HEK293 (cell line): ENCODE results near the gene LCTL.

Source experiments
- CTCF ChIA-PET: fragments of 350-600 bp; formaldehyde crosslinking; extraction: SDS; loops from one replicate; lab custom pipeline; 2021; ENCODE audit warnings: antibody characterized with exemption; lab: Yijun Ruan, JAX
- POLR2A ChIA-PET: fragments of 300-600 bp; formaldehyde crosslinking; extraction: SDS; loops from one replicate; lab custom pipeline; 2020; ENCODE audit warnings: antibody characterized with exemption, inconsistent platforms; lab: Yijun Ruan, JAX
- H3K27ac ChIP-seq: fragments of 200-500 bp; sonication (Bioruptor generic); 2 replicates; pipeline ENCODE4 v1.5.1; 2014; ENCODE audit warnings: low read depth, low read length, control low read depth, inconsistent platforms; ENCODE audit errors: extremely low read depth
- H3K36me3 ChIP-seq, 2 experiments: fragments of 200-500 bp in 1 of 2; sonication (Bioruptor generic) in 1 of 2; 1 replicate in 1 of 2; 2 replicates in 1 of 2; pipeline ENCODE4 v1.5.1; 2014 to 2017; ENCODE audit warnings: inconsistent platforms in 2 of 2, low read length in 2 of 2; ENCODE audit not compliant: control insufficient read depth in 2 of 2, insufficient read depth in 1 of 2
- H3K4me1 ChIP-seq: fragments of 200-500 bp; sonication (Bioruptor generic); 2 replicates; pipeline ENCODE4 v1.5.1; 2014; ENCODE audit warnings: mild to moderate bottlenecking, low read length, inconsistent platforms; ENCODE audit not compliant: control insufficient read depth, insufficient read depth
- H3K4me3 ChIP-seq: 2 replicates; pipeline ENCODE4 v1.5.1; 2011; ENCODE audit warnings: low read depth, mild to moderate bottlenecking, control low read depth, low read length, moderate library complexity
- H3K9me3 ChIP-seq: fragments of 200-500 bp; sonication (Bioruptor generic); 2 replicates; pipeline ENCODE4 v1.5.1; 2014; ENCODE audit warnings: low read depth, low read length, inconsistent platforms; ENCODE audit not compliant: control insufficient read depth, insufficient read depth
- GLI4 ChIP-seq: fragments of 450-650 bp; formaldehyde crosslinking; IDR thresholded peaks from 2 replicates; pipeline ENCODE4 v1.5.1; 2016; ENCODE audit warnings: missing biosample characterization, missing genetic modification characterization
- GLIS2 ChIP-seq: fragments of 450-650 bp; formaldehyde crosslinking; IDR thresholded peaks from 2 replicates; pipeline ENCODE4 v1.5.1; 2016; ENCODE audit warnings: missing biosample characterization, missing genetic modification characterization
- INSM2 ChIP-seq: fragments of 450-650 bp; formaldehyde crosslinking; IDR thresholded peaks from 2 replicates; pipeline ENCODE4 v1.5.1; 2016; ENCODE audit warnings: missing biosample characterization, missing genetic modification characterization
- ZBTB17 ChIP-seq: fragments of 450-650 bp; formaldehyde crosslinking; IDR thresholded peaks from 2 replicates; pipeline ENCODE4 v1.5.1; 2016; ENCODE audit warnings: missing biosample characterization, missing genetic modification characterization
- ZNF112 ChIP-seq: fragments of 450-650 bp; formaldehyde crosslinking; IDR thresholded peaks from 2 replicates; pipeline ENCODE4 v1.5.0; 2017; ENCODE audit warnings: missing biosample characterization, missing genetic modification characterization
- ZNF132 ChIP-seq: fragments of 450-650 bp; formaldehyde crosslinking; IDR thresholded peaks from 2 replicates; pipeline ENCODE4 v1.5.1; 2017; ENCODE audit warnings: missing biosample characterization, missing genetic modification characterization, borderline replicate concordance
- ZNF146 ChIP-seq: fragments of 450-650 bp; formaldehyde crosslinking; IDR thresholded peaks from 2 replicates; pipeline ENCODE4 v1.5.1; 2016; ENCODE audit warnings: missing biosample characterization, missing genetic modification characterization
- ZNF184 ChIP-seq: fragments of 450-650 bp; IDR thresholded peaks from 2 replicates; pipeline ENCODE4 v1.5.1; 2018; ENCODE audit warnings: missing biosample characterization, mild to moderate bottlenecking, missing genetic modification characterization
- ZNF266 ChIP-seq: fragments of 450-650 bp; formaldehyde crosslinking; IDR thresholded peaks from 2 replicates; pipeline ENCODE4 v1.5.1; 2016; ENCODE audit warnings: missing biosample characterization, missing genetic modification characterization, low read depth
- ZNF274 ChIP-seq, 2 experiments: fragments of 200-500 bp in 1 of 2; fragments of 450-650 bp in 1 of 2; sonication (Bioruptor generic) in 1 of 2; formaldehyde crosslinking in 1 of 2; IDR thresholded peaks; 2 replicates each; pipeline versions ENCODE4 v1.5.1 to v1.6.1; 2014 to 2016; ENCODE audit warnings: borderline replicate concordance in 1 of 2, inconsistent platforms in 1 of 2, low read length in 1 of 2, missing biosample characterization in 1 of 2, missing genetic modification characterization in 1 of 2
- ZNF280C ChIP-seq: fragments of 450-650 bp; formaldehyde crosslinking; IDR thresholded peaks from 2 replicates; pipeline ENCODE4 v1.5.1; 2016; ENCODE audit warnings: missing biosample characterization, missing genetic modification characterization
- ZNF366 ChIP-seq: fragments of 450-650 bp; formaldehyde crosslinking; conservative IDR thresholded peaks from 2 replicates; pipeline ENCODE4 v1.5.1; 2016; ENCODE audit warnings: missing biosample characterization, missing genetic modification characterization
- ZNF37A ChIP-seq: fragments of 450-650 bp; IDR thresholded peaks from 2 replicates; pipeline ENCODE4 v1.5.1; 2018; ENCODE audit warnings: missing biosample characterization, missing genetic modification characterization
- ZNF558 ChIP-seq: fragments of 450-650 bp; formaldehyde crosslinking; IDR thresholded peaks from 2 replicates; pipeline ENCODE4 v1.5.1; 2016; ENCODE audit warnings: missing biosample characterization, missing genetic modification characterization
- ZNF571 ChIP-seq: fragments of 450-650 bp; formaldehyde crosslinking; IDR thresholded peaks from 2 replicates; pipeline ENCODE4 v1.5.0; 2017; ENCODE audit warnings: missing biosample characterization, missing genetic modification characterization
- ZNF596 ChIP-seq: fragments of 450-650 bp; IDR thresholded peaks from 2 replicates; pipeline ENCODE4 v1.5.0; 2018; ENCODE audit warnings: missing biosample characterization, mild to moderate bottlenecking, missing genetic modification characterization, moderate library complexity
- ZNF664 ChIP-seq: fragments of 450-650 bp; formaldehyde crosslinking; IDR thresholded peaks from 2 replicates; pipeline ENCODE4 v1.5.1; 2016; ENCODE audit warnings: missing biosample characterization, missing genetic modification characterization
- TF ChIP-seq, protein P1 (sequence below): fragments of 450-650 bp; formaldehyde crosslinking; IDR thresholded peaks from 2 replicates; pipeline ENCODE4; 2016; ENCODE audit warnings: missing biosample characterization, missing genetic modification characterization
- TF ChIP-seq, protein P2 (sequence below): fragments of 450-650 bp; formaldehyde crosslinking; optimal IDR thresholded peaks from 2 replicates; pipeline ENCODE3; 2016; ENCODE audit warnings: missing biosample characterization, mild to moderate bottlenecking, missing genetic modification characterization
- TF ChIP-seq, protein P3 (sequence below): fragments of 450-650 bp; formaldehyde crosslinking; conservative IDR thresholded peaks from 2 replicates; pipeline ENCODE4 v1.5.1; 2016; ENCODE audit warnings: low read depth, missing biosample characterization, missing genetic modification characterization

The LCTL gene

DNA sequence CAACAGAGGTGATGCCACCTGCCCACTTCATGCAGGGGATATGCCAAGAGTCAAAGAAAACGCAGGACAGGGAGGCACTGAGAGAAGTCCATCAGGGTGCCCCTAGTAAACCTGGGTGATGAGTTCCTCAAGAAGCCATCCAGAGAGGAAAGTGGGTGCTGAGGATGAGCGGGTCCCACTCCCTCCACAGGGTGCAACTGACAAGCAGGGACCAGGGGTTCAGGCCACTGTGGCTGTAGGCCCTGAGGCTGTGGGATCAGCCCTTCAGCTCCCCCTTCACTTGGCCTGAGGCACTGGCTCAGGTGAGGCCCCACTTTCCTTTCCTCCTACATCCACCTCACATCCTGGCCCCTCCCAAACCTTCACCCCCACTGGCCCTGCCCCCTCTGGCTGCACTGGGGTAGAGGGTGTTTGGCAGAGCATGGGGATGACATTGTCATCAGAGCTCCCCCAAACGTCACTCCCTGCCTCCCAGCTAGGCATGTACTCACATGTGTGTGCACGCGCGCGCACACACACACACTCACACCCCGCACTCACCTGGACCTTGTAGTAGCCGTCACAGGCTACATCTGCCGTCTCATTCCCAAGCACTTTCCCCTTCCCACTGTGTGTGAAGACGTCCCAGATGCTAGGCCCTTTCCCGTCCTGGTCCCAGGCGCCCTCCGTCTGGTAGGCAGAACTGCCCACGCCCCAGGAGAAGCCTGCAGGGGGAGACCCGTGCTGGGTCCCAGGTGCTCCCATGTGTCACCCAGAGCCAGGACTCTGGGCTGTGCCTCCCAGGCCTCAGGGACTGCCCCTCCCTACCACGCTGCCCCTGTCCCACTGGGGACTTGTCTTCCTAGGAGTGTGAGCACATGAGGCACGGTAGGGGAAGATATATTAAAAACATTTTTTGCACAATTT, 1.4 kb downstream of the LCTL start:
- H3K4me3 ChIP-seq, result no peak overlapping the region
- TF ChIP-seq GLIS2 (tag by site-specific recombination), result 0 out of 2 replicates have a peak, but pooled peaks have one; percentile 16
- TF ChIP-seq ZNF132 (tag by site-specific recombination), result no peak
- no peaks in the 10 kb centered on the region for H3K9me3 ChIP-seq
- ChIA-PET CTCF (interaction anchor here (0.6 to 2.3 kb wide), 6 partner anchors 10 to 287 kb away, joined by 3 to 6 read pairs (median 4); no protein-coding TSS in a partner anchor), POLR2A (no interaction called here)
- H3K36me3 ChIP-seq, result no peaks in the 10 kb centered on the region
- no peaks in the 10 kb centered on the region for H3K4me1 ChIP-seq
- no peak overlapping the region for H3K27ac ChIP-seq

GRCh38 chr15:66563566-66564110, 2.2 kb downstream of the LCTL start:
- Histone ChIP-seq H3K36me3 (no peaks in the 10 kb centered on the region), H3K27ac (no peak overlapping the region), H3K9me3 (no peaks in the 10 kb centered on the region), H3K4me1 (no peaks in the 10 kb centered on the region), H3K4me3 (no peak overlapping the region)
- POLR2A ChIA-PET, result no interaction called here
- TF ChIP-seq ZNF571 (no peak), ZNF664 (no peak), ZNF266 (tag by site-specific recombination) (no peak)
- TF ChIP-seq, protein P1, sequence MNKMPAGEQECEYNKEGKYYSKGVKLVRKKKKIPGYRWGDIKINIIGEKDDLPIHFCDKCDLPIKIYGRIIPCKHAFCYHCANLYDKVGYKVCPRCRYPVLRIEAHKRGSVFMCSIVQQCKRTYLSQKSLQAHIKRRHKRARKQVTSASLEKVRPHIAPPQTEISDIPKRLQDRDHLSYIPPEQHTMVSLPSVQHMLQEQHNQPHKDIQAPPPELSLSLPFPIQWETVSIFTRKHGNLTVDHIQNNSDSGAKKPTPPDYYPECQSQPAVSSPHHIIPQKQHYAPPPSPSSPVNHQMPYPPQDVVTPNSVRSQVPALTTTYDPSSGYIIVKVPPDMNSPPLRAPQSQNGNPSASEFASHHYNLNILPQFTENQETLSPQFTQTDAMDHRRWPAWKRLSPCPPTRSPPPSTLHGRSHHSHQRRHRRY, result no peak
- CTCF ChIA-PET, result interaction anchor here (0.7 to 2.3 kb wide), 3 partner anchors 10 to 288 kb away, joined by 3 to 6 read pairs (median 4); no protein-coding TSS in a partner anchor

DNA sequence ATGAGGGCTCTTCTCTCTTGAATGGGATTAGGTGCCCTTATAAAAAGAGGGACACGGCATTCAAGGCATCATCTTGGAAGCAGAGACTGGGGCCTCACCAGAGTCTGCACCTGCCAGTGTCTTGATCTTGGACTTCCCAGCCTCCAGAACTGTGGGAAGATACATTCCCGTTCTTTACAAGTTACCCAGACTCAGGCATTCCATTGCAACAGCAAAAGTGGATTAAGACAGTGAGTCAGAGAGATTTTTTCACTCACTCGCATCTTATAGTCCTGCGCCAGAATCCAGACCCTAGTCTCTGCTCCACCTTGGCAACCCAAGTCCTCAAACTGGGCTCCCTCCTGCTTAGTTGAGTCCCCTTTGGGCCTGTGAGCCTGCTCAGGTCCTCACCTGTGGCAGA, 2.7 kb downstream of the LCTL start:
- no peak overlapping the region for H3K4me3 ChIP-seq
- no peaks in the 10 kb centered on the region for H3K9me3 ChIP-seq
- ChIA-PET CTCF (interaction anchor here (0.6 to 0.7 kb wide), 2 partner anchors 9 to 1164 kb away, joined by 3 to 4 read pairs; no protein-coding TSS in a partner anchor), POLR2A (no interaction called here)
- H3K4me1 ChIP-seq, result no peaks in the 10 kb centered on the region
- no peak overlapping the region for H3K27ac ChIP-seq
- no peaks in the 10 kb centered on the region for H3K36me3 ChIP-seq
- TF ChIP-seq ZNF280C (no peak), ZNF274 (IDR thresholded peaks at IDR 0.05; ENCODE audit: low read length) (no peak), ZNF274 (tag by site-specific recombination; IDR thresholded peaks at IDR 0.05; ENCODE audit: borderline replicate concordance) (no peak), ZNF112 (tag by site-specific recombination) (no peak), ZNF146 (tag by site-specific recombination) (no peak), ZNF184 (tag by site-specific recombination) (no peak), ZNF366 (tag by site-specific recombination) (no peak), GLI4 (tag by site-specific recombination) (no peak), ZNF37A (tag by site-specific recombination) (no peak), ZNF596 (tag by site-specific recombination) (no peak), INSM2 (no peak), ZNF558 (no peak), ZBTB17 (tag by site-specific recombination) (no peak)
- TF ChIP-seq, protein P2, sequence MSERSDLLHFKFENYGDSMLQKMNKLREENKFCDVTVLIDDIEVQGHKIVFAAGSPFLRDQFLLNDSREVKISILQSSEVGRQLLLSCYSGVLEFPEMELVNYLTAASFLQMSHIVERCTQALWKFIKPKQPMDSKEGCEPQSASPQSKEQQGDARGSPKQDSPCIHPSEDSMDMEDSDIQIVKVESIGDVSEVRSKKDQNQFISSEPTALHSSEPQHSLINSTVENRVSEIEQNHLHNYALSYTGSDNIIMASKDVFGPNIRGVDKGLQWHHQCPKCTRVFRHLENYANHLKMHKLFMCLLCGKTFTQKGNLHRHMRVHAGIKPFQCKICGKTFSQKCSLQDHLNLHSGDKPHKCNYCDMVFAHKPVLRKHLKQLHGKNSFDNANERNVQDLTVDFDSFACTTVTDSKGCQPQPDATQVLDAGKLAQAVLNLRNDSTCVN (tag by site-specific recombination), result no peak
- TF ChIP-seq, protein P3, sequence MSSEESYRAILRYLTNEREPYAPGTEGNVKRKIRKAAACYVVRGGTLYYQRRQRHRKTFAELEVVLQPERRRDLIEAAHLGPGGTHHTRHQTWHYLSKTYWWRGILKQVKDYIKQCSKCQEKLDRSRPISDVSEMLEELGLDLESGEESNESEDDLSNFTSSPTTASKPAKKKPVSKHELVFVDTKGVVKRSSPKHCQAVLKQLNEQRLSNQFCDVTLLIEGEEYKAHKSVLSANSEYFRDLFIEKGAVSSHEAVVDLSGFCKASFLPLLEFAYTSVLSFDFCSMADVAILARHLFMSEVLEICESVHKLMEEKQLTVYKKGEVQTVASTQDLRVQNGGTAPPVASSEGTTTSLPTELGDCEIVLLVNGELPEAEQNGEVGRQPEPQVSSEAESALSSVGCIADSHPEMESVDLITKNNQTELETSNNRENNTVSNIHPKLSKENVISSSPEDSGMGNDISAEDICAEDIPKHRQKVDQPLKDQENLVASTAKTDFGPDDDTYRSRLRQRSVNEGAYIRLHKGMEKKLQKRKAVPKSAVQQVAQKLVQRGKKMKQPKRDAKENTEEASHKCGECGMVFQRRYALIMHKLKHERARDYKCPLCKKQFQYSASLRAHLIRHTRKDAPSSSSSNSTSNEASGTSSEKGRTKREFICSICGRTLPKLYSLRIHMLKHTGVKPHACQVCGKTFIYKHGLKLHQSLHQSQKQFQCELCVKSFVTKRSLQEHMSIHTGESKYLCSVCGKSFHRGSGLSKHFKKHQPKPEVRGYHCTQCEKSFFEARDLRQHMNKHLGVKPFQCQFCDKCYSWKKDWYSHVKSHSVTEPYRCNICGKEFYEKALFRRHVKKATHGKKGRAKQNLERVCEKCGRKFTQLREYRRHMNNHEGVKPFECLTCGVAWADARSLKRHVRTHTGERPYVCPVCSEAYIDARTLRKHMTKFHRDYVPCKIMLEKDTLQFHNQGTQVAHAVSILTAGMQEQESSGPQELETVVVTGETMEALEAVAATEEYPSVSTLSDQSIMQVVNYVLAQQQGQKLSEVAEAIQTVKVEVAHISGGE, result no peak
